GM12878 (cell line): Measurements from ENCODE around the gene AGAP3.

Experiments used
- CREM ChIP-seq: IDR thresholded peaks from 2 replicates; pipeline ENCODE4 v1.6.1; 2014; ENCODE audit warnings: antibody characterized with exemption, low read depth
- CTCF ChIP-seq, 3 experiments: IDR thresholded peaks in 2 of 3; conservative IDR thresholded peaks in 1 of 3; 2 replicates each; pipeline ENCODE4 v1.5.1; 2011; ENCODE audit warnings: low read depth in 3 of 3, low read length in 3 of 3, mild to moderate bottlenecking in 3 of 3, control low read depth in 2 of 3, moderate library complexity in 2 of 3, inconsistent platforms in 1 of 3, mixed read lengths in 1 of 3; ENCODE audit not compliant: control insufficient read depth in 2 of 3, insufficient read depth in 1 of 3; ENCODE audit errors: extremely low read depth in 1 of 3
- GABPA ChIP-seq: IDR thresholded peaks from 2 replicates; pipeline ENCODE4 v1.6.1; 2014; ENCODE audit warnings: antibody characterized with exemption, low read depth, mild to moderate bottlenecking, inconsistent platforms
- LARP7 ChIP-seq: fragments of 450-650 bp; IDR thresholded peaks from 2 replicates; pipeline ENCODE4 v1.6.1; 2017; ENCODE audit warnings: mild to moderate bottlenecking
- PBX3 ChIP-seq: IDR thresholded peaks from 2 replicates; pipeline ENCODE4 v1.6.1; 2011; ENCODE audit warnings: mild to moderate bottlenecking, low read depth, low read length, moderate library complexity; ENCODE audit not compliant: insufficient replicate concordance
- POLR2A ChIP-seq: IDR thresholded peaks from 2 replicates; pipeline ENCODE4 v1.6.1; 2011; ENCODE audit warnings: low read depth, mild to moderate bottlenecking, low read length
- RELA ChIP-seq: fragments of 450-650 bp; IDR thresholded peaks from 2 replicates; pipeline ENCODE4 v1.8.0; 2014; ENCODE audit warnings: borderline replicate concordance; ENCODE audit not compliant: partially characterized antibody
- RFX5 ChIP-seq: IDR thresholded peaks from 2 replicates; pipeline ENCODE4 v1.6.1; 2011; ENCODE audit warnings: low read depth, low read length, improper control_type of control experiment
- SMC3 ChIP-seq: IDR thresholded peaks from 2 replicates; pipeline ENCODE4 v1.6.1; 2011; ENCODE audit warnings: low read length, improper control_type of control experiment, borderline replicate concordance

GRCh38 chr7:151066273-151066974, 19.9 kb upstream of the AGAP3 start:
- TF ChIP-seq SMC3, result no peak
- no peak for TF ChIP-seq LARP7
- no peak for TF ChIP-seq CTCF (IDR thresholded peaks at IDR 0.05 in 2 of 3, conservative IDR thresholded peaks at IDR 0.05 in 1 of 3; ENCODE audit: control insufficient read depth in 2 of 3, extremely low read depth in 1 of 3, insufficient read depth in 1 of 3, low read depth in 3 of 3, low read length in 3 of 3)
- TF ChIP-seq CREM, result no peak
- no peak for TF ChIP-seq PBX3
- no peak for TF ChIP-seq GABPA
- TF ChIP-seq POLR2A, result no peak
- TF ChIP-seq RFX5, result no peak
- TF ChIP-seq RELA, result no peak
